Muscle layer of colon (tissue), 2 donors: Measurements from ENCODE around the gene CXADR.

ENCODE experiments used
- H3K27ac ChIP-seq: one replicate; pipeline ENCODE4 v1.7.0; 2013; ENCODE audit warnings: low read depth, mild to moderate bottlenecking, low read length, moderate library complexity
- H3K27me3 ChIP-seq, 2 donors: one replicate each; pipeline ENCODE4 v1.7.0; 2013; ENCODE audit warnings: low read length in 2 of 2, mild to moderate bottlenecking in 2 of 2; ENCODE audit not compliant: insufficient read depth in 2 of 2, control insufficient read depth in 1 of 2
- H3K36me3 ChIP-seq: one replicate; pipeline ENCODE4 v1.7.0; 2013; ENCODE audit warnings: mild to moderate bottlenecking, low read length; ENCODE audit not compliant: insufficient read depth
- H3K4me1 ChIP-seq: one replicate; pipeline ENCODE4 v1.7.0; 2013; ENCODE audit warnings: mild to moderate bottlenecking, low read length; ENCODE audit not compliant: insufficient read depth
- H3K4me3 ChIP-seq, 2 donors: one replicate each; pipeline ENCODE4 v1.7.0; 2013; ENCODE audit warnings: low read length in 2 of 2, low read depth in 1 of 2, mild to moderate bottlenecking in 1 of 2, moderate library complexity in 1 of 2
- H3K9ac ChIP-seq: one replicate; pipeline ENCODE4 v1.7.0; 2013; ENCODE audit warnings: low read length
- H3K9me3 ChIP-seq: one replicate; pipeline ENCODE4 v1.7.0; 2013; ENCODE audit warnings: mild to moderate bottlenecking, low read length
- donor health status: abdominal sarcoma.
- donor health status: Adenocarcinoma of cecum.

CXADR gene

GRCh38 chr21:17548262-17548661, 35.4 kb downstream of the CXADR start:
- Histone ChIP-seq H3K27ac (no peak overlapping the region), H3K9me3 (no peaks in the 10 kb centered on the region), H3K9ac (no peak overlapping the region), H3K36me3 (no peaks in the 10 kb centered on the region), H3K27me3 (no peaks in the 10 kb centered on the region), H3K4me3 (no peak overlapping the region), H3K4me1 (no peaks in the 10 kb centered on the region)

- Histone ChIP-seq H3K4me3 (no peak overlapping the region), H3K9me3 (no peaks in the 10 kb centered on the region), H3K27ac (no peak overlapping the region), H3K9ac (no peak overlapping the region), H3K4me1 (no peaks in the 10 kb centered on the region), H3K36me3 (no peaks in the 10 kb centered on the region), H3K27me3 (no peaks in the 10 kb centered on the region)
Measured at GRCh38 chr21:17550671-17551308, 37.9 kb downstream of the CXADR start.

GRCh38 chr21:17552410-17552809, 39.6 kb downstream of the CXADR start:
- Histone ChIP-seq H3K4me1 (no peaks in the 10 kb centered on the region), H3K9me3 (no peaks in the 10 kb centered on the region), H3K9ac (no peak overlapping the region), H3K4me3 (no peak overlapping the region), H3K27ac (no peak overlapping the region), H3K36me3 (no peaks in the 10 kb centered on the region), H3K27me3 (no peaks in the 10 kb centered on the region)

GRCh38 chr21:17554120-17554519, 41.3 kb downstream of the CXADR start:
- Histone ChIP-seq H3K36me3 (no peaks in the 10 kb centered on the region), H3K4me3 (no peak overlapping the region), H3K9ac (no peak overlapping the region)

GRCh38 chr21:17554679-17555465, 42.0 kb downstream of the CXADR start:
- no peak overlapping the region for H3K27ac ChIP-seq
- H3K4me1 ChIP-seq, result no peaks in the 10 kb centered on the region
- no peaks in the 10 kb centered on the region for H3K27me3 ChIP-seq
- no peak overlapping the region for H3K9ac ChIP-seq
- no peaks in the 10 kb centered on the region for H3K36me3 ChIP-seq
- no peak overlapping the region for H3K4me3 ChIP-seq
- H3K9me3 ChIP-seq, result no peaks in the 10 kb centered on the region

More at GRCh38 chr21:17554120-17554519, 41.3 kb downstream of the CXADR start:
- Histone ChIP-seq H3K27me3 (no peaks in the 10 kb centered on the region), H3K4me1 (no peaks in the 10 kb centered on the region), H3K9me3 (no peaks in the 10 kb centered on the region), H3K27ac (no peak overlapping the region)

- Histone ChIP-seq H3K27me3 (no peaks in the 10 kb centered on the region), H3K9ac (no peak overlapping the region), H3K9me3 (no peaks in the 10 kb centered on the region), H3K4me3 (no peak overlapping the region), H3K4me1 (no peaks in the 10 kb centered on the region), H3K27ac (no peak overlapping the region), H3K36me3 (no peaks in the 10 kb centered on the region)
Measured at GRCh38 chr21:17560377-17561025, 47.7 kb downstream of the CXADR start.

GRCh38 chr21:17570786-17571185, 57.9 kb downstream of the CXADR start:
- H3K27ac ChIP-seq, result no peak overlapping the region
- no peaks in the 10 kb centered on the region for H3K9me3 ChIP-seq
- H3K36me3 ChIP-seq, result no peaks in the 10 kb centered on the region
- H3K4me1 ChIP-seq, result no peaks in the 10 kb centered on the region
- H3K9ac ChIP-seq, result no peak overlapping the region
- H3K4me3 ChIP-seq, result no peak overlapping the region
- no peaks in the 10 kb centered on the region for H3K27me3 ChIP-seq

GRCh38 chr21:17572431-17572830, 59.6 kb downstream of the CXADR start:
- Histone ChIP-seq H3K4me3 (no peak overlapping the region), H3K27ac (no peak overlapping the region), H3K36me3 (no peaks in the 10 kb centered on the region), H3K9ac (no peak overlapping the region), H3K4me1 (no peaks in the 10 kb centered on the region), H3K9me3 (no peaks in the 10 kb centered on the region), H3K27me3 (no peaks in the 10 kb centered on the region)

- H3K27me3 ChIP-seq, result no peaks in the 10 kb centered on the region
- no peaks in the 10 kb centered on the region for H3K36me3 ChIP-seq
- H3K9ac ChIP-seq, result no peak overlapping the region
- H3K4me3 ChIP-seq, result no peak overlapping the region
- H3K4me1 ChIP-seq, result no peaks in the 10 kb centered on the region
- no peaks in the 10 kb centered on the region for H3K9me3 ChIP-seq
- no peak overlapping the region for H3K27ac ChIP-seq
Measured at GRCh38 chr21:17575076-17575475, 62.2 kb downstream of the CXADR start.

GRCh38 chr21:17576080-17576835, 63.4 kb downstream of the CXADR start:
- Histone ChIP-seq H3K27me3 (no peaks in the 10 kb centered on the region), H3K9me3 (no peaks in the 10 kb centered on the region), H3K9ac (no peak overlapping the region), H3K4me1 (no peaks in the 10 kb centered on the region), H3K27ac (no peak overlapping the region), H3K36me3 (no peaks in the 10 kb centered on the region), H3K4me3 (no peak overlapping the region)

GRCh38 chr21:17577701-17578100, 64.9 kb downstream of the CXADR start:
- H3K9me3 ChIP-seq, result no peaks in the 10 kb centered on the region

More at GRCh38 chr21:17577701-17578100, 64.9 kb downstream of the CXADR start:
- Histone ChIP-seq H3K27me3 (no peaks in the 10 kb centered on the region), H3K4me1 (no peaks in the 10 kb centered on the region), H3K9ac (no peak overlapping the region), H3K4me3 (no peak overlapping the region), H3K27ac (no peak overlapping the region), H3K36me3 (no peaks in the 10 kb centered on the region)
